GM12873 (cell line): ENCODE measurements around the gene HAPSTR1.

Source experiments
- CTCF ChIP-seq: IDR thresholded peaks from 2 replicates; pipeline ENCODE4 v1.5.1; 2012; ENCODE audit warnings: low read depth, mild to moderate bottlenecking, moderate library complexity, low read length, control low read depth; ENCODE audit not compliant: insufficient read depth; ENCODE audit errors: missing control alignments

HAPSTR1 gene

GRCh38 chr16:9125658-9126505 lies 34.4 kb downstream of the HAPSTR1 start:
- no peak for TF ChIP-seq CTCF

GRCh38 chr16:9126609-9127008 lies 35.2 kb downstream of the HAPSTR1 start:
- TF ChIP-seq CTCF = no peak

- no peak for TF ChIP-seq CTCF
These were observed 37.2 kb downstream of the HAPSTR1 start for GRCh38 chr16:9128346-9129342.

GRCh38 chr16:9134306-9134705 lies 42.9 kb downstream of the HAPSTR1 start:
- no peak for TF ChIP-seq CTCF

GRCh38 chr16:9134739-9135138 lies 43.3 kb downstream of the HAPSTR1 start:
- TF ChIP-seq CTCF = peak; percentile 81

GRCh38 chr16:9135797-9136196 lies 44.4 kb downstream of the HAPSTR1 start:
- TF ChIP-seq CTCF = no peak

- TF ChIP-seq CTCF = no peak
These were observed 45.2 kb downstream of the HAPSTR1 start for GRCh38 chr16:9136596-9136995.
